ENCODE measurements around the gene TEX29. TPM values are rescaled to one million over a fixed set of nuclear protein-coding genes. Genes with fewer than 3 reads are reported as not detected.

Gene TEX29
- total RNA-seq, 2 donors from 2014 or later, result 0.29 TPM; not detected in 1

DNA sequence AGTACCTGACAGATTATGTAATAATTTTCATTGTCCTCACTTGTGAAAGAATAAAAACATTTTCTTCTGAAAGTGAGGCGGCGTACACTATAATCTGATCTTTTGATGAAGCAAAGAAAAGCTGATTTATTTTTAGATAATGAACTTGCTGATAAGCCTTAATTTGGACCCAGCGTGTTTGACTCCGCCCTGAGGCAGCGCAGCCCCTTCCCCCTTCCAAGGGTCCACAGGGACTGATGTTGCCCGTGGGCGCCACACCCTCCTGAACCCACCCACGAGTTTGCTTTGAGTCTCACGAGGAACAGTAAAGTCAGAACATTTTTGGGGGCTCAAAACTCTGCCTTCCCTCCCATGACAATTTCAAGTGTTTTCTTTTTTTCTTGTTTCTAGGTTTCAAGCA, 40.0 kb downstream of the TEX29 start:
- intact Hi-C loops (cut with DNase I), result no loop called here
- DNase-seq (ENCODE audit: low spot score), result no peak

DNA sequence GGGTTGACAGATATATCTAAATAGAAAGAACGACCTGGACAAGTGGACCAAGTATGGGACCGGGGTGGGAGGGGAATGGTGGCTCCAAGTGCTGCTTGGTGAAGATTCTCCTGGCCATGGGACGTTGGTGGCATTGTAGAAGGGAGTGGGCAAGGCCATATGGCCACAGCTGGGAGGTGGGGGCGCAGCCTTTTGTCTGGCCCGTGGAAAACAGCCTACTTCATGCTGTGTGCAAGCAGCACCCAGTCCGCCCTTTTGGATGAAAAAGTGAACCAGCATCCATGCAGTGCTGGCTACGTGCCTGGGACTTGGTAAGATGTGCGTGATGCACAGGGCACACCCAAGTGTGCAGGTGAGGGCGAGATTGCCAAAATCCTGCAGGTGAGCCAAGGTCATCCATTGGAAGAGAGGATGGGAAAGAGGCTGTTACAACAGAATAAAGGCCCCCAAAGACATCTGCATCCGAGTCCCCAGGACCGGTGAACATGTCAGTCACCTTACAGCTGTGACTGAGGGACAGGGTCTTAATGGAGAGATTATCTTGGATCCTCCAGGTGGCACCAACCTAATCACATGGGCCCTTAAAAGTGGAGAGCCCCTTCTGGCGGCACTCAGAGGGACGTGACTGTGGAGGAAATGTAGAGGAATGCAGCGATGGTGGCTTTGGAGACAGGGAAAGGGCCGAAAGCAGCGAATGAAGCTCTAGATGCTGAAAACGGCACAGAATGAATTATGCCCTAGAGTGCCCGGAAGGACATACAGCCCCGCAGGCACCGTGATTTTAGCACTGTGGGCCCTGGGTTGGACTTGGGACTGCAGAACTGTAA, 40.8 kb downstream of the TEX29 start:
- intact Hi-C loops (cut with DNase I), result no loop called here

DNA sequence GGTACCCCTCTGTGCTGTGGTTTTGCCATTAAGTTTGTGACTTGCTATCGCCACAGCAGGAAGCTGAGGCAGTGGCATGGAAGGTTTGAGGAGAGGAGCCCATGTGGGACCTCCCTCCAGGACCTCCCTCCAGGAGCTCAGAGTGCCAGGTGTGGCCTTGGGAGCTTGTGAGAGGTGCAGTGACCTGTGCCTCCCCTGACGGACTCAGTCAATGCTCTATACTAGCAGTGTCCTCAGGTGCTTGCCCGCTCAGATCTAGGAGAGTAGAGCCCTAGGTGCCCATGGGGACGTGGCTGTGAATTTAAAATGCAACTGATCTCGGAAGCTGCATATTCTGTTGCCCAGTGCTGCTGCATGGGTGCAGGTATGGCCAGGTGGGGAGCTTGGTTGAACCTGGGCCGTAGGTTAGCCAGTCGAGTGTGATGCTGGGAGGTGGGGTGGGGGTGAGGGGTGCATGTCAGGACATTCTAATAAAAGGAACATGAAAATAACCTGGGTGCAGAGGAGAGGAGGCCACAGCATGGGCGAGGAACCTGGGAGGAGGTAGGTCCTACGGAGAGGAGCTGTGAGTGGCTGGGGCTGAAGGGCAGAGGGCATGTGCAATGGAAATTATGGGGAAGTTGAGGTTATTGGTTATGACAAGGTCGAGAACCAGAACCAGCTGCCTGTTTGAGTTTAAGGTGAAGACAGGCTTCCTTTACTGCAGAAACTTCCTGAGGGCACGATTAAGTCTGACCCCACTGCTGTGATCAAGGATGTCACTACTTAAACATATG, 41.6 kb downstream of the TEX29 start:
- intact Hi-C loops (cut with DNase I), result no loop called here
- no peak for DNase-seq (ENCODE audit: low spot score)

More for the DNA sequence above, 40.8 kb downstream of the TEX29 start:
- peak; percentile 72 for DNase-seq (ENCODE audit: low spot score)

DNA sequence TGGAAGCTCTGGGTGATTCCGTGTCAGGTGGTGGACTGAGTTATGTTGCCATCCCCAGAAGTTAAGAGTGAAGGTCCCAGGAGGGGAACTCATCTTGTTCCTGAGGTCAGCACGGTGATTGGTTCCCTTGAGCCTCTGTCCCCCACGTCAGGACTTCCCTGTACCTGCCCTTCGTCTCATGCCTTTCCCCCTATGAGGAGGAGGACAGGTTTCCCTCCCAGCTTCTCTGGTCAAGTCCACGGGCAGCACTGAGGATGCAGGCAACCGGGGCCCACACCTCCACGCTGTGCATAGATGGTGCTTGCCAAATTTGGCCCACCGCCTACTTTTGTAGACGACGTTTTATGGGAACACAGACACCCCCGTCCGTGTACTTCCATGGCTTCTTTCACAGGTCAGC, 42.7 kb downstream of the TEX29 start:
- intact Hi-C loops (cut with DNase I), result no loop called here
- no peak for DNase-seq (ENCODE audit: low spot score)

DNA sequence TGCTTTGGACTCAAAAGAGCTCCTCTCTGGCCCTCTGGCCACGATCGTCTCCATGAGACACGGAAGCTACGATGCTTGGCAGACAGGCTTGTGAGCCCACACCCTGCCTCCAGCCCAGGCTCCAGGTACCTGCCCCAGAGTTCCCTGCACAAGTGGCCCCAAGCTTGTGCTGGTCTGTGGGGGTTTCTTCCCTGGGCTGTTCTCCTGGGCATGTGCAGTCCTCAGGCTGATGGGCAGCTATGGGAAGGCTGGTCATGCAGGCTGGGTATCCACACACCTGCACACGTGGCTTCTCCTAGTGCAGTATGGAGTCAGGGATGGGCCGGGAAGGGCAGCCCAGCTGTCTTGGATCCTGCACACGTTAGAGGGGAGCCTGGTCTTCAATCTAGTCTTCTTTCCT, 43.1 kb downstream of the TEX29 start:
- no peak for DNase-seq (ENCODE audit: low spot score)
- intact Hi-C loops (cut with DNase I), result no loop called here

DNA sequence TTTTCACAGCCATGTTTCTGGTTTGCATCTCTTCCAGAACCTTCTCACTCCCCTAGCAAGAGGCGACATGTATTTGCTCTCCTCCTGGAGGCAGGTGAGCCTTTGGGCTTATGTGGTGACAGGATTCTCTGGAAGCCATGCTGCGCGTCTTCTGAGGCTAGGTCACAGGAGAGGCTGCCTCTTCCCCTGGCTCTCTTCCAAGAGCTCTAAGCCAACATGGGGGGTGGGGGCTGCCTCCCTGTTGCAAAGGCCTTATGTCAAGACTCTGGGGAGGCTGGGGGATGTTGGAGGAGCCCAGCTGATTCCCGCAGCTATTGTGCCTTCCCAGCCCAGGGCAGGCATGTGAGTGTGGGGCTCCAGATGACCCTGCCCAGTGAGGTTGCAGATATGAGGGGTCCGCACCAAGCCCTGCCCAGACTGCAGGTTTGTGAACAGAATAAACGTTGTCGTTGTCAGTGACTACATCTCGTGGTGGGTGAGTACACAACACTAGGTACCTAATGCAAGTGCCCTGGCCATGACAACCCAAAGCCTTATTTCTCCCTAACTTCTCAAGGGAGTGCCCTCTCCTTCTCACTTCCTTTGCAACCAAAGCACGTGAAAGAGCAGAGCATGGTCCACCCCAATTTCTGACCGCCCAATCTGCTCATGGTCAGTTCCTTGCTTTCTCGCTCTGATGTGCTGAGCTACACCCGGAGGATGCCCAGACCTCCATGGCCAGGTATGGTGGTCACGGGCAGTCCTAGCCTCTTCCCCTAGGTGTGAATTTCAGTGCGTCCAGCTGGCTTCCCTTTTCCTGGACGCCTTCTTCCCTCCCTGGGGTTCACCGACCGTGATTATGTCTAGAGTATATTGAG, 44.9 kb downstream of the TEX29 start:
- intact Hi-C loops (cut with DNase I), result no loop called here

DNA sequence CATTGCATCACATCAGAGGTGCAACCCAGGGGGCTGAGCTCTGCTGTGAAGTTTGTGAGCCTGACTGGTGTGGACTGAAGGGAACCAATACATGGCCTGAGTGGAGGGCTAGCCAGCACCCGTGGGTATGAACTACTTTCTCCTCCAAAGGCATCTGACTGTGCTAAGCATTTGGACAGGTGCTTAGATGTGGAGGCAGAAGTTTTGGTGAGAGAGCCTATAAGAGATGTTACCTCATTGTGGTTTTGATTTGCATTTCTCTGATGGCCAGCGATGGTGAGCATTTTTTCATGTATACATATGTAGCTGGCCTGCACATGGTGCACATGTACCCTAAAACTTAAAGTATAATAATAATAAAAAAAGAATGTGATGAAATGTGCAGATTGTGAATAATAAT, 46.9 kb downstream of the TEX29 start:
- intact Hi-C loops (cut with DNase I), result no loop called here
- DNase-seq (ENCODE audit: low spot score), result no peak

More for the DNA sequence above, 44.9 kb downstream of the TEX29 start:
- no peak for DNase-seq (ENCODE audit: low spot score)

DNA sequence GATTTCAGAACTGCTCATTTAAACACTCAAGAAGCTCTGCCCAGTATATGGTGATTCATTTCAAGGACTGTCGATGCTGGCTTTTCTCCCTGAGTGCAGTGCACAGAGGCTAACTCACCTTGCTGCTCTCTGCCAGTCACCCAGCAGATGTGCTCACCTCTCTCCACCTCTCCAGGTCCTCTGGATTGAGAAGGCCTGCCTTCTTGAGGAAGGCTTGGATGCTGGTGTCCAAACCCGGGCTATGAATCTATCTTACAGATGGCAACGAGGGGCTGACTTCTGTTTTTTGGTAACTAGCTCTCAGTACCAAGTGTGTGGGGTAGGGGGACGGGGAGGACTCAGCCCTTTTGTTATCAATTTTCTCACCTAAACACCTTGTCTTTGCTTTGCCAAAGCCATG, 47.6 kb downstream of the TEX29 start:
- no peak for DNase-seq (ENCODE audit: low spot score)
- intact Hi-C loops (cut with DNase I), result no loop called here

DNA sequence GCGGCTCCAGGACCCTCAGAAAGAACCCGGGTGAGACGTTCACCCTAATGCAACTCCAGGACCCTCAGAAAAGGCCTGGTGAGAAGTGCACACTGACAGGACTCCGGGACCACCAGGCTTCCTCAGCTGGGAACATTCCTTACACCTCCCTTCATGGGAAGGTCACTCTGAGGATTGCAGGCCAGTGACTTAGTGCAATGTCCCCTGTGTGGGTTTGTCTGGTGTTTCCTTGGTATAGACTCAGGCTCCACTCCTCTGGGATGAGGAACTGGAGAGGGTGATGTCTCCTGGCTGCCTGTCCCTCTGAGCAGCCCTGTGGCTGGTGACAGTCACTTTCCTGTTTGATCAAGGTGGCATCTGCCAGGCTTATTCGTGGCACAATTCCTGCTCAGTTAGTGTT, 49.7 kb downstream of the TEX29 start:
- no peak for DNase-seq (ENCODE audit: low spot score)
- intact Hi-C loops (cut with DNase I), result no loop called here

DNA sequence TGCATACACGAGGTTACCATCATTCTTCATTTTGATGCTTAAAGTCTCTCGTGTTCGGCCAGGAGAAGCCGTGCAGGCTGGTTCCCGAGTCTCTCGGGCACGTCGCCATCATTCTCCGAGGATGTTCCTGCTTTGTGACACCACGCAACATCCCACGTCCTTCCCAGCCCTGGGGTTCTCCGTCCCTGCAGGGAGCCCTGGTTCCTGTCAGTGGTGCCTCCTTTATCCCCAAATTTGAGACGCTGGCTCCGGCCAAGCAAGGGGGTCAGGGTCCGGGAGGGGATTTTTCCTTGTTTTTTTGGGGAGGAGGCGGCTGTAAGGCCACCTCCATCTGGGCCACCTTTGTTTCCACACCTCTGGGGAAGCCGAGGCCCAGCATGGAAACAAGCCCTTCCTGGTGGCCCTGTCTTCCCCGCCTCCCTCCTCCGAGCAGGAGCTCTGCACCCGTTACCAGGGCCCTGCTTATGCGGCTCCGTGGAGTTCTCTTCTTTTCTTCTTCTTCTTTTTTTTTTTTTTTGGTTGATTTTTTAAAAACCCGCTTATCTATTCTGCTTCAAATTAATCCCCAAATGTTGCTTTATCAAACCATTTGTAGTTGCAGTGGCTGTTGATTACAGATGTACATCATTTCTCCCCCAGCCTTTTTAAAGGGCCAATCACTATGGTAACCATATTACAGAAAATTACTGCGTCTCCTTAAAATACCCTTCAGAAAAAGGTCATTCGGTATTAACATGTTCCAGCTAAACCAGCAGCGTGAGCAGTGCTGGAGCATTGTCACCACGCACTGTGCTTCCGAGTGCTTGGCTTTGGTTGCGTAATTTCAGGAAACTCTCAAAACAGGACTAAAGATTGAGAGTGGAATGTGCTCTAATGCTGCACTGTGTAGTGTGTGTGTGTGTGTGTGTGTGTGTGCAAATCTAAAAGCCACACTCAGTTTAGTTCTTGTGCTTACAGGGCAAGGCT, 50.4 kb downstream of the TEX29 start:
- intact Hi-C loops (cut with DNase I), result no loop called here
- no peak for DNase-seq (ENCODE audit: low spot score)

DNA sequence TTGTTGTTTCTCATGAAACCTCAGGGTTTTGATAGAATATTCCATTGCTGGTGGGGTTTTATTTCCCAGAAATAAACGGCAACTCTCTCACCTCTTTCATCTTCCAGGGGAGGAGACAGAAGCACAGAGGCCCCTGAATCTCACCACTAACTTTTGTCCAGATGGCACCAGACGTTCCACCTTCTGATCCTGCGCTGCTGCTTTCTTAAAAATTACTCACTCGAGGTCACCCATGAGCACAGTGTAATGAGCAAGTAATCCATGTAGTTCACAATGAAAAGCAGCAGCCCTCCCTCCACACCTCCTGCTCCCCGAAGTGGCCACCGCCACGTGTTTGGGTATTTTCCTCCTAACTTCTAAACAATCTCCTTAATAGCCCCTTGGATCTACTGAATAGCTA, 51.3 kb downstream of the TEX29 start:
- intact Hi-C loops (cut with DNase I), result no loop called here
- DNase-seq (ENCODE audit: low spot score), result no peak

DNA sequence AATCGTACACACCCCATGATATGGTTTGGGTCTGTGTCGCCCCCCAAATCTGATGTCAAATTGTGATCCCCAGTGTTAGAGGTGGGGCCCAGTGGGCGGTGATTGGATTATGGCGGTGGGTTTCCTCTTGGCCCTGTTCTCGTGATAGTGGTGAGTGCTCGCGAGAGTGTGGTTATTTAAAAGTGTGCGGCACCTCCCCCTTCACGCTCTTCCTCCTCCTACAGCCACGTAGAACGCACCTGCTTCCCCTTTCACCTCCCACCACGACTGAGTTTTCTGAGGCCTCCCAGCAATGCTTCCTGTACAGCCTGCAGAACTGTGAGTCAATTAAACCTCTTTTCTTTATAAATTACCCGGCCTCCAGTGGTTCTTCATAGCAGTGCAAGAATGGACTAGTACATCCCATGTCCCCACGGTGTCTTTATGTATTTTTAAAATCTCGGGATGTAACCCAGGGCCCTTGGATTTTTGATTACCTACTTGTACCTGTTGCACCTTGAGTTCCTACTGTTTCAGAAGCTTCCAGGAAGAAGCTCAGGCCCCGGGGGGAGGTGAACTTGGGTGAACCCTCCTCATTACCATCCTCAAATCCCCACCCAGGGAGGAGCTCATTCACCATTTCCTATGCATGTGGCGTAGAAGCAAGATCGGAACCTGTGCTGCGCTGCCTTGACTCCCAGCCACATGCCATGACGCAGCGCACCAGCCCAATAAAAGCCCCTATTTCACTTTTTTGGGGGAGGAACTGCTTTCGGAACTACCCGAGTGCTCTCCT, 52.4 kb downstream of the TEX29 start:
- no peak for DNase-seq (ENCODE audit: low spot score)
- intact Hi-C loops (cut with DNase I), result no loop called here

DNA sequence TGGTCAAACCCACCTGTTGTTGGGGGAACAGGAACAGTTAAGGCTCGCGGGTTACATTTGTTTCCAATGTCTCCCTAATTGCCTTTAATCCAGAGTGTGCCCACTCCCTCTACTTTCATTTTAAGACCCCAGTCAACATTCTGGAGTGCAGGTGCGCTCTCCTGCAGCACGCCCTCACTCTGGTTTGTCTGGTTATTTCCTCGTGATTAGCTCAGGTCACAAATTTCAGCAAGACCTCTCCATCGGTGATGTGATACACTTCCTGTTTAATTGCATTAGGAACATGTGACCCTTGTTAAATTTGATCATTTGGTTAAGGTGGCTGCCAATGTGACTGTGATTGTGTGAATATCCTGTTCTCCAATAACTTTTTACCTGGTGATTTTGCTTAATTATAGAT, 53.0 kb downstream of the TEX29 start:
- intact Hi-C loops (cut with DNase I), result no loop called here
- no peak for DNase-seq (ENCODE audit: low spot score)

DNA sequence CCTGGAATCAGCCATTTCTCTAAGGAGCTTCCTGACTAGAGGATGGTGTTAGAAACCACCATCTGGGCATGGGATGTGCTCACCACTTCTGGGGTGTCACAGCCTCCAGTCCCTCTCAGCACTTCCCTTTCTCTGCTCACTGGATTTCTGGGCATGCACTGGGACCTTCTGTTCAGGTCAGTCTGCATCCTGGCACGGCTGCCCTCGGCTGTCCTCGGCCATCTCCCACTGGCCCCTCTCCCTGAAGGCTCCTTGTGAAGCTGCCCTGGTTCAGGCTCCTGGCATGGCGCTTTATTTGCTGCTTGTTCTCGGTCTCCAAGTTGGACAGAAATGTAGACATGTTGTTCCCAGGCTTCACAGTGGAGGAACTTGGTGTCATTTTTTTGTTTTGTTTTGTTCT, 60.0 kb downstream of the TEX29 start:
- no peak for DNase-seq (ENCODE audit: low spot score)
- intact Hi-C loops (cut with DNase I), result no loop called here

DNA sequence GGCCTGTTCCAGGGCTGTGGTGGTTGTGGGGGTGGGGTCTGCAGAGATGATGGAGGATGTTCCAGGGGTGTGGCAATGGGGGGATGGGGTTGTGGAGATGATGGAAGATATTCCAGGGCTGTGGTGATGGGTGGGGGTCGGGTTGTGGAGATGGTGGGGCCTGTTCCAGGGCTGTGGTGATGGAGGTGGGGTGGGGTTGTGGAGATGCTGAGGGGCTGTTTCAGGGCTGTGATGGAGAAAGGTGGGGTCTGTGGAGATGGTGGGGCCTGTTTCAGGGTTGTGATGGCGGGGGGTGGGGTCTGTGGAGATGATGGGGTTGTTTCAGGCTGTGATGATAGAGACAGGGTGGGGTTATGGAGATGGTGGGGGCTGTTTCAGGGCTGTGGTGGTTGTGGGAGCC, 62.0 kb downstream of the TEX29 start:
- no peak for DNase-seq (ENCODE audit: low spot score)
- intact Hi-C loops (cut with DNase I), result no loop called here

DNA sequence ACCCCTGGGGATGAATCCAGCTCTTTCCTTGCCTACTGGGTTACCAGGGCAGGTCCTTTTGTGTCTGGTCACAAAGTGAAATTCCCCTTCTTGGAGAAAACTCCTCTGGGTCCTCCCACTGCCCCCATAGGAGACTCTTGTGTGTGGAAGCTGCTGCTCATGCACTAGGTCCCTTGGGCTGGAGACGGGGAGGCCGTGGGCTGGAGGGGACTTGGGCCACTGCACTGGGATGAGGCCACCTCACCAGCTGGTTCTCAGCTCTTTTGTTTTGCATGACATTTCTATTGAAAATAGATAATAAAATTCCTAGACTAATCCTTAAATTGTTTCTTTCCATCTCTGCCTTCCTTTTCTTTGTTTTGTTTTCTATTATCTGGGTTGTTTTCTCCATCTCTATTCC, 62.4 kb downstream of the TEX29 start:
- no peak for DNase-seq (ENCODE audit: low spot score)
- intact Hi-C loops (cut with DNase I), result no loop called here

DNA sequence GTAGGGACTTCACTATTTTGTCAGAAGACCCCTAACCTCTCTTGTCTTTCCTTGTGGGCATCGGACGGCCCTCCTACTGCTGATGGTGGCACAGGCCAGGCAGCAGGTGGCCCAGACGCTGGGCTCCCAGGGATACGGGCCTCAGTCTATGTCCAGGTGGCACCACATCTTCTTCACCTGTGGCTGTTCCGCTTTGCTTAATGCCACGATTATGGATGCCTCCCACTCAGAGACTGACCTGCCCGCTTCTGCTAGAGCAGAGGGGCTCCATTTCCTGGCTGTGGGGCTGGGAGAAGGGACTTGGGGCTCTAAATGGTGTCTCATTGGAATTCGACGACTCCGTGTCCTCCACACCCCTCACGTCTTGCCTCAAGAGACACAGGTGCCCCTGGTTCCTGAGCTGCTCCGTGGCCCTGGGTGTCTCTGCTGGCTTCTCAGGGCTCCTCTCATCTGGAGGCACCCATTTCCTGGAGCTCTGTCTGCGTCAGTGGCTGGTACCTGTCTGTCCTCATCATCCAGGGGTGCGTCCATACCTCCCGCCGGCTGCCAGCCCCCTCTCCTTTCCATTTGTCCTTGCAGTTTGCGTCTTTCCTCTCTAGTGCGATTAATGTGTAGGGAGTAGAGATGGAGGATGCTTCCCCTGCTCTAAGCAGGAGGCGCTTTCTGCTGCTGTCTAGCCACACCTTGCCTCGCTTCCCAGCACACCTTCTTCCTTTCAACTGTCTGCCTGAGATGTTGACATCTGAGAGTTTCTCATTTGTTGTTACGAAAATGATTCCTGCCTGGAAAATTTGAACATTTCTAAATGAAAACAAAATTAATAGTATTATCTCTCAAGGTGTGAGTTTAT, 63.4 kb downstream of the TEX29 start:
- peak; percentile 58 for DNase-seq (ENCODE audit: low spot score)
- intact Hi-C loops (cut with DNase I), result no loop called here
